Heart left ventricle (tissue), 13 donors: ENCODE results near the gene LSAMP.

Experiments used
- POLR2A ChIP-seq, 2 donors: fragments of 450-650 bp; IDR thresholded peaks; one replicate each; pipeline ENCODE4 v1.6.1; 2017; ENCODE audit warnings: antibody characterized with exemption in 2 of 2, mild to moderate bottlenecking in 2 of 2, moderate library complexity in 2 of 2
- TF ChIP-seq, protein P1 (sequence below), 12 donors: fragments of 200-600 bp; sonication (generic) in 4 of 12; IDR thresholded peaks; one replicate each; pipeline versions ENCODE4 v1.5.0 to v1.8.0; 2018 to 2022; ENCODE audit warnings: antibody characterized with exemption in 12 of 12, mild to moderate bottlenecking in 5 of 12
- donor health status: ischemic (EF 13 %, LVEDD 7.1; RV severe dilation, severe dysfunction).
- donor health status: DM: no; HTN: yes; CAD: no.
- donor health status: DM: no; HTN: no; CAD: no.
- donor health status: ischemic (EF 25% LVEDD 6.9; RV normal size, moderate dysfunction).
- donor health status: ischemic (EF 25% LVEDD 5.7; RV mildly dilated, moderate dysfunction).
- donor health status: ischemic (EF 35%, LVEDD 5.7; RV mildly dilated, moderate dysfunction).
- donor health status: nonischemic (EF 11% LVEDD 7.7; RV severe dilation, severe dysfunction).
- donor health status: DM: yes; HTN: yes; CAD: no.
- donor health status: PGD.
- donor health status: ischemic (EF 29% LVEDD 5.4; RV normal size, mild dysfunction).
- donor health status: nonischemic (EF 23%, LVEDD 6.1; RV moderate dilation, normal function).

DNA sequence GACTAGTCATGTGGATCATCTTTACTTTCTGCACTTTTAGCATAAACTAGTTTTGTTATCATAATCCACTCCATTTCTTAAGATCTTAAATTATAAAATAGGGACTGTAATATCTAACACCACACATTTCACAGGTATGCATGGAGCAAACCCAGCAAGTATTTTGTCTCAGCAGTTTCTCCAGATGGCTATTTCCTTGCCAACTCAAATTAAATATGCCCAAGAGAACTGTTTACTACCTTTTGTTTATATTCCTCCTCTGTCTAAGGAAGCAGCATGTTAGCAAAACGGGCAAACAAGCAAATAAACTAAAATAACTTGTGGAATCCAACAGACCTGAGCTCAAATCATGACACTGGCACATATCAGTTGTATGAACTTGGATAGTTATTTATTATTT lies 379.8 kb downstream of the LSAMP start:
- TF ChIP-seq, protein P1, sequence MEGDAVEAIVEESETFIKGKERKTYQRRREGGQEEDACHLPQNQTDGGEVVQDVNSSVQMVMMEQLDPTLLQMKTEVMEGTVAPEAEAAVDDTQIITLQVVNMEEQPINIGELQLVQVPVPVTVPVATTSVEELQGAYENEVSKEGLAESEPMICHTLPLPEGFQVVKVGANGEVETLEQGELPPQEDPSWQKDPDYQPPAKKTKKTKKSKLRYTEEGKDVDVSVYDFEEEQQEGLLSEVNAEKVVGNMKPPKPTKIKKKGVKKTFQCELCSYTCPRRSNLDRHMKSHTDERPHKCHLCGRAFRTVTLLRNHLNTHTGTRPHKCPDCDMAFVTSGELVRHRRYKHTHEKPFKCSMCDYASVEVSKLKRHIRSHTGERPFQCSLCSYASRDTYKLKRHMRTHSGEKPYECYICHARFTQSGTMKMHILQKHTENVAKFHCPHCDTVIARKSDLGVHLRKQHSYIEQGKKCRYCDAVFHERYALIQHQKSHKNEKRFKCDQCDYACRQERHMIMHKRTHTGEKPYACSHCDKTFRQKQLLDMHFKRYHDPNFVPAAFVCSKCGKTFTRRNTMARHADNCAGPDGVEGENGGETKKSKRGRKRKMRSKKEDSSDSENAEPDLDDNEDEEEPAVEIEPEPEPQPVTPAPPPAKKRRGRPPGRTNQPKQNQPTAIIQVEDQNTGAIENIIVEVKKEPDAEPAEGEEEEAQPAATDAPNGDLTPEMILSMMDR (IDR thresholded peaks at IDR 0.05): no peak
- no peak for TF ChIP-seq POLR2A (IDR thresholded peaks at IDR 0.05)
